HG02981 (cell line): ENCODE data around the gene SYNPO2.

Experiments
- ATAC-seq: cut with Tn5 transposase; IDR thresholded peaks from one replicate; pipeline ENCODE4 v1.9.1; 2021; ENCODE audit warnings: mild to moderate bottlenecking, moderate library complexity; ENCODE audit not compliant: unreplicated experiment

Gene SYNPO2

DNA sequence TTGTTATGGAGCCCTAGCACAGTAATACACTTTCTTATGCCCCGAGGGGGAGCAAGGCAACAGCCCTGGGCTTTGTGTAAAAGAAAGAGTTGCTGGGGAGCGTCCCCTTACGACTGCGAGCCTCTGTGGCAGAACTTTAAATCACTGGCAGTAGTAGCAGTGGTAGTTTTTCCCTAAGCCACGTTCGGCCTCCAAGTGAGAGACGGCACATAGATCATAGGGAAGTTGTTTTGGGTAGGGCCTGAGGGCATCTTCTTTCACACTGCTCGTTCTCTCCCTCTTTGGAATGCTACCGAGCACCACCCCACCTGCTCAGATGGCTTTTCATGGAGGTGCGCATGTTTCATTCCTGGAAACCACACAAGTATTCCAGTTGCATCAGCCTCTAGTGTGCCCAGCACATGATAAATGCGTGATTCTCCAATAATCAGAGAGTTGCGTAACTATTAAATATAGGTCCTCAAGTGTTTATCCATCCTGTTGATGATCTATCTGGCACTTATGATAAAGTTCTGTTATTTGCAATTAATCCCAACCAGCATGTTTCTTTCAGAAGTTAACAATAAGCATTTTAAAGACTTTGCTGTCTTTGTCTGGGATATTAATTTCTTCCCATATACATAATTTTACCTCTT, 7.0 kb upstream of the SYNPO2 start:
- ATAC-seq, result no peak

- ATAC-seq, result no peak
These were observed 4.8 kb upstream of the SYNPO2 start for GRCh38 chr4:118883861-118884260.

DNA sequence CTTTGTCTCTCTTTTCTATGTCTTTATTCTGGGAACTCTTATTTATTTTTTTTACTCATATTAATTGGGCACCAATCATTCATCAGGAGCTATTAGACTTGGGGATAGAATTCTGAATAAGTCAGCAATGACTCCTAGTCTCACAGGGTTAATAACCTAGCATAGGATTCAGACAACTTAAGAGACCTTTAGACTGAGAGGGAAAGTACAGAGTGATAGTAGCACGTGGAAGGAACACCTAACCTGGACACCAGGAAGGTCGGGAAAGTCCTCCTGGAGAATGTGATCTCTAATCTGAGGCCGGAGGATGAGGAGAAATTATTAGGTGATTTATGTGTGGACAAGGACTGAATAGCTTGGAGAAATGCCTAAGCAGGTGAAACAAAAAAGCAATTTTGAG, 3.9 kb upstream of the SYNPO2 start:
- ATAC-seq, result no peak

GRCh38 chr4:118889312-118889691, 648 bp downstream of the SYNPO2 start:
- ATAC-seq, result no peak

DNA sequence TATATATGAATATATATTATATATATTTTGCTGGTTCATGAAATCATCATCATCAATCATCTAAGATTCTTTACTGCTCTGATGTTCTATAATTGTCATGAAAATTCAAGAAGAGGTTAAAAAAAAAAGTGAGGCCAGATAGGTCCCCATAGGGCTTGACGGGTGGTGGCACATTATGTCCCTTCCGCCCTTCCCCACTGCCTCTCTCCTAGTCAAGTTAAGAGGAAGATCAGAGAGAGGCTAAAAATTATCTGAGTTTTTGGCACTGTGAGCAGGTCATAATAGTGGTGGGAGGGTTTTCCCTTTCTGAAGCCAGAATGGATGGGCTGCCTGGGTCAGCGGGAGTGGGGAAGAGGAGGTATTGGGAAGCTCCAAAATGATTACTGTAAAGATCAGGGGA, 5.4 kb downstream of the SYNPO2 start:
- no peak for ATAC-seq

DNA sequence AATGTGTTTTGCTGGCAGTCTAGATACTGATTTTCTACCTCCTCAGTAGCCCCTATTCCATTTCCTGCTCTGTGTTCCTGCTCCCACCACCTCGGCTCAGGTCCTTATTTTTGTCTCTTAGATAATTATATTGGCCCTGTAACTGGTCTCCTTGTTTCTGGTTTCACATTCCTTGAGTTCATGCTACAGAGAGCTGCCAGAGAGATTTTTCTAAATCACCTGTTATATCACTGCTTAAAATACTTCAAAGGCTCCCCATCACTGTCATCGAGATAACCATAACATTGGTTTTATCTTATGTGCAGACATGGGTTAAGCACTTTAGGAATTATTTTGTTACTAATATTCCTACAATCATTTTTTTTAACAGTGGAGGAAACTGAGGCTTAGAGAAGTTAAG, 9.6 kb downstream of the SYNPO2 start:
- no peak for ATAC-seq

DNA sequence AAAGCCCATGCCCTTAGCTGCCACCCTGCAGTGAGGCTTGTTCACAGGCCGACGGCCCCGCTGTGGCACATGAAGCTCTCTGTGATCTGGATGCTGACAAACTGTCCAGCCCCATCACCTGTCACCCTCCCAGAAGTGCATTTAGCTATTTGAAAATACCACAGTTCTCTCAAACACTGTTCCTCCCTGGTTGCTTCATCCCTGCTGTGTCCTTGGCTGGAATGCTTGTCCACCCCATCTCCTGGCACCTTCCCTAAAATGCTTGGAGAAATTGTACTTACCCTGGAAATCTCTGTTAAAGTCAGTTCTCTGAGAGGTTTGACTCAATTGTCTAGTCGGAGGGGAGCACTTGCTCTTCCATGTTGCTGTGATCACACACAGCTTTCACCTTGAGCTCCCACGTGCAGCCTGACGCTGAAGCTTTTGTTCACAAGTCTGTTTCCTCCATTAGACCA, 10.1 kb downstream of the SYNPO2 start:
- no peak for ATAC-seq

DNA sequence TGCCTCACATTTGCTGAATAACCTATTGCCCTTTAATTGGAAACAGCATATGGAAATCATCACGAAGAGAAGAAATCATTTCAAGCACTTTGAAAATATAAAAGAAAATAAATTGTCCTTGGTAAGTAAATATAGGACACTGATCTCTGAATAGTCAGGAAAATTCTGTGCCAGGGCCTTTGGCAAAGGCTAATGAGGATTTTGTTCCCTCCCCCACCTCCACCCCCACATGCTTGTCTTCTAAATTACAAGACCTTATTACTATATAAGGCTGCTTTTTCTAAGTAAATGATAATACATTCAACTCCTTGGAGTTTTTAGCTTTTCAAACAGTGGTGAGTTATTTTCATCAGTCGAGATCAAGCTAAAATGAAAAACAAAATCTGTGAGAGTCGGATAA, 15.8 kb downstream of the SYNPO2 start:
- ATAC-seq, result no peak

GRCh38 chr4:118904935-118905334, 16.3 kb downstream of the SYNPO2 start:
- ATAC-seq, result no peak

DNA sequence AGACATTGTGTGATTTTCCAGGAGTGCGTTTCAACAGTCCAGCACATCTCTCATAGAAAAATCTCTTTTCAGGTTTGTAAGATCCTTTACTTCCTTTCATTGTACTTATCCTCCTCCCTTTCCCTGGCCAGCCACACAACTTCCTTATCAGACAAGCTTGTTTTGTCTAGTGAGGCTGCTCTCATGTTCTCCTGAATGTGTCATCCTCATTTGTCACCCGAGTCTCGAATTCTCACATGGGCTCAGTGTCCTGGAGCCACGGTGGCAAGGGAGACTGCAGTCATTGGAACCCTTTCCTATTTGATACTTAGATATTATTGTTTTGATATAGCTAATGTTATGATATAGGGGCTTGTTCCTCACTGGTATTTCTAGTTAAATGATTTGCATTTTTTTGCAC, 16.9 kb downstream of the SYNPO2 start:
- no peak for ATAC-seq

DNA sequence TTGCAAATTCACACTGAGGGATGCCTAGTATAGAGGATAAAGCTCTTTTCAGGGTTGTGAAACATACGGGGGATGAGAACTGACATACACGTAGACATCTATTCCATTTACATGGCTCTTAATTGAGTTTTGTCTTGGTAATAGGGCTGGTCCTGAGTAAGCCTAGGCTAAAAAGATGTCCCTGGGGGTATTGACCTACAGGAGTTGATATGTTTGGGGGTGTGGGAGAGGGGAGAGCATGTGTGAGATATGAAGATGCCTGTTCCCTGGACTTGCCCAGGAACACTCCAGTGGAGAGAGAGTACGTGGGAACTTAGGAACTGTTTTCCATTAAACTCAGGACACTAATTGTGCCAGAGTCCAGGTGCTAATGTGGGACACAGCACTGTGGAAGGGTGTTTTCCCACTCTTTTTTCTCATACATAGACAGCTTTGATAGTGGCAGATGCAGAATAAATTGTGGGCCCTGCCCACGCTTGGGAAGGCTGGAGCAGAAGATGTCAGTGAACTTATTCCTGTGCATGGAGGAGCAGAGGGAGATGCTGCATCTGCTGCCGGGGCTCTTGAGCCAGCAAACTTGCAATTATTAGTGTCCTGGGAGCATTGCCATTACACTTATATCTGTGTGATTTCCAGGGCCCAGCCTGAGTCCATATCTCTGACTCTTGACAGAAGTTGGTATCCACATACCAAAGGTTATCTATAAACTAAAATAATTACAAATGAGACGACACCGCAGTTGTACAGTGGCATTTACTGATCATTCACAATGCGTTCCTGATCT, 20.7 kb downstream of the SYNPO2 start:
- ATAC-seq, result no peak

GRCh38 chr4:118910221-118910620, 21.6 kb downstream of the SYNPO2 start:
- ATAC-seq, result no peak

- ATAC-seq, result no peak
These were observed 22.6 kb downstream of the SYNPO2 start for GRCh38 chr4:118911238-118911703.

DNA sequence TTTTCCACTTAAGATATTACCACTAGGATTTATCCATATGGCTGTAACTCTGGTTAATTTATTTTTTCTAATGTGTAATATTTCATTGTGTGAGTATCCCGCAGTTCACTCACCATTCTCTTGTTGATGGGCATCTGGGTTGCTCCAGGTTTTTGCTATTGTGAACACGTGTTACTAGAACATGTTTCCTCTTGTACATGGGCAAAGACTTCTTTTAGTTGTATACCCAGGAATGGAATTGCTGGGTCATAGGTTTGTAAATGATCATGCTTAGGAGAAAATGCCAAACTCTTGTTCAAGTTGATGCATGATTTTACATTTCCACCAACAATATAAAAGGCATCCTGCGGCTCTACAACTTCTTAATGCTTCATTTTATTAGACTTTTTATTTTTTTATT, 26.8 kb downstream of the SYNPO2 start:
- no peak for ATAC-seq

DNA sequence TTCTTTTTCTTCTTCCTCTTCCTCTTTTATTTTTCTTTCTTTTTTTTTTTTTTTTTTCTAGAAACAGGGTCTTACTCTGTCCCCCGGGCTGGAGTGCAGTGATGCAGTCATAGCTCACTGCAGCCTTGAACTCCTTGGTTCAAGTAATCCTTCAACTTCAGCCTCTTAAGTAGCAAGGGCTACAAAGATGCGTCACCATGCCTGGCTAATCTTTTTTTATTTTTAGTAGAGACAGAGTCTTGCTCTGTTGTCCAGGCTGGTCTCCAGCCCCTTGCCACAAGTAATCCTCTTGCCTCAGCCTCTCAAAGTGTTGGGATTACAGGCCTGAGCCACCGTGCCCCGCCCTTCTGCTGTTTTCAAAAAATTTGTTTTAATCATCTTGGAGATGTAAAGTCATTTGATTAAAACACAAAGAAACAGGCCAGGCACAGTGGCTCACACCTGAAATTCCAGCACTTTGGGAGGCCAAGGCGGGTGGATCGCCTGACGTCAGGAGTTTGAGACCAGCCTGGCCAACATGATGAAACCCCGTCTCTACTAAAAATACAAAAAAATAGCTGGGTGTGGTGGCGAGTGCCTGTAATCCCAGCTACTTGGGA, 28.1 kb downstream of the SYNPO2 start:
- ATAC-seq, result no peak

GRCh38 chr4:118917582-118917981, 28.9 kb downstream of the SYNPO2 start:
- ATAC-seq, result no peak

GRCh38 chr4:118918388-118918787, 29.7 kb downstream of the SYNPO2 start:
- ATAC-seq, result no peak

- ATAC-seq, result no peak
These were observed 31.6 kb downstream of the SYNPO2 start for GRCh38 chr4:118920247-118920646.

DNA sequence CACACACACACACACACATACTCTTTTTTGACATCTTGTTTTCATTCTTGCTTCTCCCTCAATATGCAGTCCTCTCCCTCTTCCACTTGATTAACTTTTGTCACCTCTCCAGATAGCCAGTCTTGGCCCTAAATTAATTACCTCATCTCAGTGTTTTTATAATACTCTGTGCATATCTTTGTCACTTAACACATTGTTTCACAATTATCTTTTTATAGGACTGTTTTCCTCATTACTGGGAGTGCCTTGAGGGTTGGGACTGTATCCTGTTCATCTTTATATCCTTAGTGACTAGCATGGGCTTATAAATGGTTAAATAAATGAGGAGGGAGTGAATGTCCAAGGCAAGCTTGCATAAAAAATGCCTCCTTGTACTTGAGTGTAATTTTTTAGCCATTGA, 33.1 kb downstream of the SYNPO2 start:
- ATAC-seq, result no peak

DNA sequence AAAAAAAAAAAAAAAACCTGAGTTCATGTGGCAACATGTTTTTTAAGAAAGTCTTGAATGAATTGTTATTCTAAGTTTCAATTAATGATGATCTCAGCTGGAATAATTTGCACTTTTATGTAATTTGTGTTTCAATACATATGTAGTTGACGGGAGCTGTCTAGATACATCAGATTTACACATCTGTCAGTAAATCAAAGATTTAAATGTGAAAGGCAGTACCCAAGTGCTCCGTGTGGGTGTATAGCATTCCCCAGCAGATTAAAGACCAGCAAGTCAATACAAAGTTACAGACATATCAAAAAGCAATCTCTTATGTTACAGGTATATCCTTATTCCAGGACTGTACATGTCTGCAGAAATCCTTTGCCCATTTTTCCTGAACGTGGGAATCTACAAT, 35.2 kb downstream of the SYNPO2 start:
- ATAC-seq, result no peak

DNA sequence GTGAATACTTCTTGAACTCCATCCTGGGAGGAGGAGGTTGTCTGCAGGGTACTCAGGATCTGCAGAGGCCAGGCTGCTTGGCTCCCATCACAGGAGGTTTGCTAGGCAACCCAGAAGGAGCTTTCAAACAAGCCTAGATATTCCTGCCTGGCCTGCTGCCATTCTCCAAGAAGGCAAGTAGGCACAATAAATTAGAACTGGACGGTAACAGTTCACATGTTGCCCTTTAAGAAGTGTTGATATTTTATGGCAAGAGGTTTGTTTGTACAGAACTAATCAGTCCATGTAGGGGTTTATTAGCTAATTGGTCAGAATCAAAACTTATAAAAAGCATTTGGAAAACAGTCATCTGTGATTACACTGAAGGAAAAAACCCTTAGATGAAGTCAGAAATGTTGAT, 39.3 kb downstream of the SYNPO2 start:
- no peak for ATAC-seq

DNA sequence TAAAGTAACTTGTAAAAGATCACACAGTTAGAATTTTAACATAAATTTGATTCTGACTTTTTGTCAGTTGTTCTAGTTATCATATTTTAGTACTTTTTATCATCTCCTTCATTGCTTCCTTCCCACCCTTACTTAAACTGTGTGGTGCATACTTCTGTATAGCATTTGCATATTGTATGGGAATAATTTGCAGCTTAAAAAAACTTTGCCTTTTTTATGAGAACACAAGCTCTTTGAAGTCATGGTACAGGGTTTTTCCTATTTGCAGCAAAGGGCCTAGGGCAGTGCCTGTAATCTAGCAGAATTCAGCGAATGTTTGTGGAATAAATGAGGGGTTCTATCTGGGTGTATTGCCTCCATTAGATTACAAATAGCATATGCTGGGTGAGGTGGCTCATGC, 41.6 kb downstream of the SYNPO2 start:
- no peak for ATAC-seq
